ACHN (cell line): ENCODE data around the gene ABCC8.

ENCODE experiments used
- DNase-seq: peaks from one replicate; pipeline ENCODE4 v3.0.0-alpha.2; 2015
- in situ Hi-C: cut with HindIII; loops from 2 replicates; pipeline ENCODE4 v1.10.0; 2017; ENCODE audit warnings: low sequenced_read_pairs, low pct_ligation_motif_present, low pct_unique_long_range_greater_than_20kb

The ABCC8 gene

DNA sequence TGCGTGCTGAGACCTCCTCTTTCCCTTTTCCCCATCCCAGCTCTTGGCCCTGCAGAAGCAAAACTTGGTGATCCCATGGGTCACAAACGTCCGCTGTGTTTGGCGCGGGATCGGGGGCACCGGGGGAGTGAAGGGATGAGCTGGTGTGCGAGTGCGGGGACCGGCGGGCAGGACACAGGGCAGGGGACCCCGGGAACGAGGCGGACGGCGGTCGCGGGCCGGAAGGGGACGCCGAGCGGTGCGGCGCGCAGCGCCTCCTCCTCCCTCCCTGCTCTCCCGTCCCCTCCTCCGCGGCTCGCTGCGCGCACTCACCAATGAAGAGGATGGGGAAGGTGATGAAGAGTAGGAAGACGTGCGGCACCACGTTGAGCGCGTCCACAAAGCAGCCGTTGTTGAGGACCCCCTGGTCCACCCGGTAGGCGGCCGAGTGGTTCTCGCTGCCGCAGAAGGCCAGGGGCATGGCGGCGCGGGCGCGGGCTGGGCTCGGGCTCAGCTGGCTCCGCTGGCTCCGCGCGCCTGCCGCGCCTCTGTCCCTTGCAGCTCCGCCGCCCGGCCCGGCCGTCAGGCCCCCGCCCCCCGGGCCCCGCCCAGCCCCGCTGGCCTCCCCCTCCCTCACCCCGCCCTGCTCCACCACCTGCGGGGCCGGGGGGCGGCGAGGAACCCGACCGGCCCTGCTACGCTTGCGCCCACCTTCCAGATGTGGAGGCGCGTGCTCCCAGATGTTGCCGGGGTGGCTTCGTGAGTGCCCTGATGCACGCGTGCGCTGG lies at the start of gene ABCC8:
ABCC8 (minus strand) TSS at position 529 of the 767 bp plus-strand sequence; CDS start at position 460, 69 bp downstream.
- in situ Hi-C loops = no loop called here
- DNase-seq = no peak

DNA sequence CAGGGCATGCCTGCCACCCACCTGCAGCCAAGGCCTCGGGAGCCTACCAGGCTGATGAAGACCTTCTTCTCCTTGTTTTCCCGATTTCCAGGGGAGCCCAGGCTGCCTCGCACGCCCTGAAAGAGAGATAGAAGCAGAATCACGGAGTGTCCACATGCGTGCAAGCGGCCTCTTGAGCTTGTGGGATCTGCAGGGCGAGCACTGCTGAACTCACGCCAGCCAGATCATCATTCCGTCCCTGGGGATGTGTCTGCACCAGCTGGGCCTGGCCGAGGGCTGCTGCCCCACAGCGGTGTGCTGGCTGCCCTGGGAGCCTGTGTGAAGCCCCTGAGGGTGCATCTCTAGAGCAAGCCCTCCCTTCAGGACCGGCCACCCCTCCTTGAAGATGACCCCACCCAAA lies 49.7 kb upstream of the ABCC8 start:
- DNase-seq = no peak
- in situ Hi-C loops = no loop called here

DNA sequence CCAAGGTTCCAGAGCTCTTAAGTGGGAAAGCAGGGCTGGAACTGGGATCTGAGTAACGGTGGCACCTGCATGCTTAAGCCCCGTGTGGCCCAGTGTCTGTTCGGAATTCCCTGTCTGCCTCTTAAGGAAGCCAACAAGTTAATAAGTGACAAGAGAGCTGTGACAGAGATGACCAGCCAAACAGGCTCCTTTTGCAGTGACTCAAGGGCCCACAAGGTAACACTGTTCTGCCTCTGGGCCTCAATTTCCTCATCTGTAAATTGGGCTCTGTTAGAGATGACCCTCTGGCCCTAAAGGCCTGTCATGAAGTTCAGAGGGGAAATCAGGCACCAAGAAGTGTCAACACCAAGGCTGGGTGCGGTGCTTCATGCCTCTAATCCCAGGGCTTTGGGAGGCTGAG lies 48.9 kb upstream of the ABCC8 start:
- in situ Hi-C loops = no loop called here
- DNase-seq = no peak

DNA sequence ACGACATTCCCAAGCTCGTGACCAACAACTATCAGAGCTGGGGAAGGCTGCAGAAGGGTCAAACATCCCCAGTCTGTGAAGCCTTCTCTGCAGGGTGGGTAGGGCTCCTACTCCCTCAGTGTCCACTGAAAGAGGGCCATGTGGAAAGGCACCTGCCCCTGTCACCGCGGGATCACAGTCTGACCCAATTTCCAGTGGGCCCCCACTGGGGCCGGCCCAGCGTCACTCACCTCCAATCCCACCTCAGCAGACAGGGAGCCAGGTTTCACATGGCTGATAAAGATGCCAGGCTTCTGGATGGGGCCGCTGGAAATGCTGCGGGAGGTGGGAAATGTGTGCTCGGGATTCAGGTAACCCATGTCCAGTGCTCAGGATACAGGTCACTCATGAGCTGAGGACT lies 47.6 kb upstream of the ABCC8 start:
- in situ Hi-C loops = no loop called here

DNA sequence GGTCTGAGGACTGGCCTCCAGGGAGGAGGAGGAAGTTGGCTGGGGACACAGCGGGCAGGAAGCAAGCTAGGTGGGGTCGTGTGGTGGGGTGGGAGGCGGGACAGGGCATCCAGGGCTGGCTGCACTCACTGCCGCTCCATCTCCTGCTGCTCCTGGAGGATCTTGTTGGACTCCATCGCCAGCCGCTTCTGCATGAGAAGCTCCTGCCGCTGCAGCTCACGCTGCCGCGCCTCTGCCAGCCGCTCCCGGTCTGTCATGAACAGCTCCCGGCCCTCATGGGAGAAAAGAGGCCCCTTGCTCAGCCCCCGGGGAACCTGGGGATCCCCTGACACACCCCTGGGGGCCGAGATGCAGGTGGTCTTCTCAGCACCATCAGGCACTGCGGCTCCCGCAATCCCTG lies 46.0 kb upstream of the ABCC8 start:
- in situ Hi-C loops = no loop called here
- no peak for DNase-seq

More for the DNA sequence above, 47.6 kb upstream of the ABCC8 start:
- no peak for DNase-seq

DNA sequence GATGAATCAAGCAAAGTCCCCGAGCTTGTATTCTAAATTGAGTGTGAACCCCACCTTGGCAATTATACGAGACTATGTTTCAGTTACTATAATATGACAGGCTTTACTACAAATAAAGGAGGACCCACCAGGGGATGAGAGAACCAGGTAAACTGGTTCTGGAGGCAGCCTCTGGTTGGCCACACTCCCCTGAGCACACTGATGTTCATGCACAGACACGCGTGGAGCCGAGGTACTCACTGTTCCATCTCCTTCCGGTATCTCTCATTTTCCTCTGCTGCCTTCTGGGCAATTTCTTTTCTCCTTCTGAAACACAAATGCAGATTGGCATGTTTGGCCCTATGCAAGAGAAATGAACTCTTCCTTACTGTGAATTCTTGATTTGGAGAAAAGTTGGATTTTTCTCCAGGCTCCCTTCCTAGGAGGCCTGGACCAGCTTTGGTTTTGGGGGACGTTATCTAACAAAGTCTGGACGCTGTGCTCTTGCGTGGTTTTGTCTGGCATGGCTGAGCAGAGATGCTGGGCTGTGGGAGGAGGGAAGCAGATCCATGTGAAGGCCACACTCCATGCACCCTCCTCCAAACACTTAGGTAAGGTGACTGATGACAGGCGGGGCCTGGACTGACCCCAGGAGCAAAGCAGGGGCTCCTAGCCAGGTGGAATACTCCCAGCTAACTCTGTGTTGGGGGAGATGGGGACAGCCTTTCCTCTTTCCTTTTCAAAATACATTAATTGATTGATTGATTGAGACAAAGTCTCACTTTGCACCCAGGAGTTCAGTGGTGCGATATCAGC lies 44.7 kb upstream of the ABCC8 start:
- in situ Hi-C loops = no loop called here
- no peak for DNase-seq

DNA sequence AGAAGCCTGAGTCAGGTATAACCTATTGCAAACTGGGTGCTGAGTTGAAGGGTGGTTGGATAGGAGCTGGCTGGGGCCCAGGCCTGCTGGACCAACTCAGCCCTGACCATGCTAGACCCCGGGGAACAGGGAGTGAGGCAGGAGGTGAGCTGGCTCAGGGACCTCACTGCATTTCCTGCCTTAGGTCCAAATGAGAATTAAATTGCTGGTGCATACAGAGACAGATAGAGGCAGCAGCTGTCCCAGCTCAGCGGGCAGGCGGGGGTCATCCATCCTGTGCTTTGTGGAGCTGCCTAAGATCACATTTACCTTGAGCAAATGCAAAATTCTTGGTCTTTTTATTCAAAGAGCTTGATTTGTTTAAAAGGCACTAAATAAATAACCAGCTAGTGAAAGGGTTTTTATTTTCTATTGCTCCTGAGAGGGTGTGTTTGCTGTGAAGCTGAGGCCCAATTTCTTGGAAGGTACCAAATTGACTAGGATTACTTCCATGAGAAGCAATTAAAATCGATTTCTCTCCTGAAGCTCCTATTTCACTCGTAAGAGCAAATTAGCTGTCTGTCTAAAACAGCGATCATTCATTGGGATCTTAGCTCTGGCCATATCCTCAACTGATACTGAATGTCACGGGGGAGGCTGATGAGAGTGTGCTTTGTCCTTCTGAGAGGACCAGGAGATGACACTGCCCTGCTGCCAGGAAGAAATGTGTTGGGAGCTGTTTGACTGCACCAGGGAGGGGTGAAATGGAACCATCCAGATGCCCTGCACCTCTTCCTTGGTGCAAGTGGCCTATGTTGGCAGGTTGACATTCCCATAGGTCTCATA lies 42.6 kb upstream of the ABCC8 start:
- in situ Hi-C loops = no loop called here

DNA sequence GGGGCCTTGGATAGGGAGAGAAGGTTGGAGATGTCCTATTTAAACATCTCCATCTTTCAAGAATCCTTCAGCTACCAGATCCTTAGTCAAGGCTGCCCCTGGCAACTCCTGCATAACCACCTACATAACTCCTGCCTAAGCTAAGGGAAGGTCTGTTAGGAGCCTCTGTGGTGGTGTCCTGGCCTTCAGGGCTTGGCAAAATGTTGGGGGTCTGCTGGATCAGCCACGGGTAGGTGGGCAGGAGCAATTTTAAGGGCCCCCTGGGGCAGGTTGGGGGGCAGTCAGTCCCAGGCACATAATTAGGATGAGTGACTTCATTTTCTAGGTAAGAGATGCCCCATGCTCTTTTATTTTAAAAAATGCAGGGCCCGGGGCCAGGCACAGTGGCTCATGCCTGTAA lies 41.7 kb upstream of the ABCC8 start:
- DNase-seq = no peak
- in situ Hi-C loops = no loop called here

More for the DNA sequence above, 42.6 kb upstream of the ABCC8 start:
- no peak for DNase-seq

DNA sequence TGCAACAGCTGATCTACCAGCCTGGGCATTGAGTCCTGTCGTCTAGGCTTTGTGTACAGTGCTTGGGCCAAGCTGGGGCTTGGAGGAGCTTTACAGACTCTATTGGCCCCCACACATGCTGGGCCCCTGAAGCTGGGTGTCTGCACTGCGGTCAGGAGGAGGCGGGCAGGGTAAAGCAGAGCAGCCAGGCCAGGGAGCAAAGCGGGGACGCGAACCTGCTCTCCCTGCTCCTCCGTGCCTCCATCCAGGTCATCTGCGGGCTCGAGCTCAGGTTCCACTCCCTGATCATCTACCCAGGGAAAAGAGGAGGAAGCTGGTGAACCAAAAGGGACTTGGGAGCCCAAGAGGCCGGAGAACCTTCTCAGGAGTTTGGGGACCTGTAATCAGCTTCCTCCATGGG lies 40.5 kb upstream of the ABCC8 start:
- DNase-seq = no peak
- in situ Hi-C loops = no loop called here

DNA sequence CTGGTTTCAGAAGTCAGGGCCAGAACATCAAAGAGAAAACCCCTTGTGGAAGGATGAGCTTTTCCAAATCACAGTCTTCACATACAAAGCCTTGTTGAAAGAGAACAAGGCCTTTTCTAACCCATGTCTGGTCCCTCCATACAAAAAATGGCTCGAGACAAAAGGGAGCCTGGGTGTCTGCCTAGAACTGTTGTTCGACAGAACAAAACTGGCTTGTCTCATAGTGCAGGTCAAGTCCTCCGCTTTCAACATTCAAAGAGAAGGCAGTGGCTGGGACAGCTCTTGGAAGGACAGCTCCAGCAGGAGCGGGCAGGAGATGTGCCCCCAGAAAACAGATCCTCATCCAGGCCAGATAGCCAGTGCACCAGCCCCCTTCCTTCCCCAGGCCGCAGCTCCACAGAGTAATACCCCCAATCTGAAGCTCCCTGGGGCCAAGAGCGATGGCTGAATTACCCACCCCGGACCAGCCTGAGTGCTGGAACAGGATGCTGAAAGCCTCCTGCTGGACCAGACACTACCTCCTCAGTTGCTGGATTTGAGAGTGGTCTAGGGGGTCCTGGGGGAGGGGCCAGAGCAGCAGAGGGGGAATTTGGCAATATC lies 40.0 kb upstream of the ABCC8 start:
- in situ Hi-C loops = no loop called here
- no peak for DNase-seq

DNA sequence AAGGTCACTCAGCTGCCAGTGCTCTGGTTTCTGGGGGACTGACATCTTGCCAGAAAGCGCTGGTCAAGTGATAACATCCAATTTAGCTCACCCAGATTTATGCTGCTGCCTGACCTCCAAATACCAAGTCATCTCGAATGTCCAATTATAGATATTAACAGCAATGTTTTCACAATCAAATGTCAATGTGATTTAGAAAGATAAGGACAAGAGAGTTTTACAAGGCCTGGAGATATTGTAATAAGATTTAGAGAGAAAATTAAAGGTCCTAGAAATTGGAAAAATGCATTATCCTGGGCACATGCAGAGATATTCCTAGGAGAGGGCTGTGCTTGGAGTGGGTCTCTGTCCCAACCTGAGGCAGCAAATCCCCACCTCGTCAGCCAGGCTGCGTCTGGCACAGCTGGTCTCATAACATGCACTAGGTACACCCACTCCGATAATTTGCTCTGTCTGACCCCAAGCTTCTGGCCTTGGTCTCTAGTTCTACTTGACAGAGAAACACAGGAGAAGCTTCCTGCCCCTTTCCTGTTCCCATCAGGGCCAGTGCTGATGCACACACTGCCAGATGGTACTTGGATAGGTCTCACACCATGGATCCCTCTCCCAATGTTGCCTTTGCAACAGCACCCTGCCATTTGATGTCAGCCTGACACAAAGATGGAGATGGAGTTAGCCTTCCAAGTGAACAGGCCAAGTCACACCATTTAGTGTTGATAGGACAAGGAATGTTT lies 39.0 kb upstream of the ABCC8 start:
- DNase-seq = no peak

DNA sequence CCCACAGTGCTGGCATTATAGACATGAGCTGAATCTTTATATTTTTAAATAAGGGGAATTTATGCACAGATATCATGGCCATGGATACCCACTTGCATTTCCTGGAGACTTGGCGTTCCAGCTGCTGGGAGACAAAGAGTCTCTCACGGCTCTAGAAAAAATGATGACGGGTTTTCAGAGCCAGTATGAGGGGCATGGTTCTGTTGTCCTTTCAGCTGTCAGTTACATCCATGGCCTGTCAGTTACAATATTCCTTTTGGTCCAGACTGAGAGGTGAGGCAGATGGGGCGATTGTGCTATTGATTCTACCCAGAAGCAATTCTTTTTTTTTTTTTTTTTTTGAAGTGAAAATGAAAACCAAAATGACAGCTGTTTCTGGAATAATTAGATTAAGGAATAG lies 37.8 kb upstream of the ABCC8 start:
- in situ Hi-C loops = no loop called here
- no peak for DNase-seq

More for the DNA sequence above, 39.0 kb upstream of the ABCC8 start:
- in situ Hi-C loops = no loop called here

DNA sequence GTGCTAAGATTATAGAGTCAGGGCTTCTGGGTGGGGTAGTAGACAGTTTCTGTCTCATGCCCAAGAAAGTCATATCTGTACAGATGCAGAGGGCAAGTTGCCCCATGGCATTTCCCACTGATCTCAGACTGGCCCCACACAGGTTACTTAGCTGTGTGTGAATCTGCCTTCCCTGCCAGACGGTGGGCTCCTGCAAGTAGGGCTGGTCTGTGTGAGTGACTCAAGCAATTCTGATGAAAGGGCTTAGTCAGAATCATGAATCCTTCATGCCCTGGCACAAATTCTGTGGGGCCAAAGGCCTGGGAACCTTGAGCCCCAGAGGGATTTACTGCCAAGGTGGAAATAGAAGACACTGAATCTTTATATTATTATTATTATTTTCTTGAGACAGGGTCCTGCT lies 37.2 kb upstream of the ABCC8 start:
- in situ Hi-C loops = no loop called here
- no peak for DNase-seq

DNA sequence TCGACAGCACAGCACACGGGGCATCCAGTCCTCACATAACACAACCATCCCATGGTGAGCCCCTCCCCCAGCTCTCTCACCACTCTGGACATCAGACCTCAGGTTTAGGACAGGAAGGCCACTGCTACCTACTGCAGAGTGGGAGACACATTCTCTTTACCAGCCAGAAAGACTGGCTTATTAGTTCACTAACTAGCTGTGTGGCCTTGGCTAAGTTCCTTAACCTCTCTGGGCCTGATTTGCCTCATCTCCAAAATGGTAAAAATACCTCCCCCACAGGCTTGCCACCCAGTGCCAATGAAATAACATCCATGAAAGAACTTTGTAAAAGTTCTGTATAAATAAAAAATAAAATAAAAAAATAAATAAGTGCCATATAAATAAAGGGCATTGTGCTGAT lies 35.5 kb upstream of the ABCC8 start:
- in situ Hi-C loops = no loop called here
- no peak for DNase-seq

DNA sequence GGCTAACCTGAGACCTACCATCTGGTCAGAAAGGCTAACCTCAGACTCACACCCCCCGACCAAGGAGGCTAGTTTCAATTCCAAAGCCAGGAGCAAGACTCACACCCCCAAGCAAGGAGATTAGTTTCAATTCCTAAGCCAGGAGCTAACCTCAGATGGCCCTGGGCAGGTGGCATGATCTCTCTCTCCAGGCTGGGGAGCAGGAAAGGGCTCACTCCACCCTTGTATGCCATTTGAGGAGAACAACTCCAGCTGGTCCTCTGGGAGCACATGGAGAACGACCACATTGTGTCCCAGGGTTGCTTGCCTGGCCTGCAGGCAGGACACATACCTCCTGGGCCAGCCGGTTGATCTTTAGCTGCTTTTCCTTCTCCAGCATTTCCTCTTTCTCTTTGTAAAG lies 34.9 kb upstream of the ABCC8 start:
- no peak for DNase-seq
- in situ Hi-C loops = no loop called here

DNA sequence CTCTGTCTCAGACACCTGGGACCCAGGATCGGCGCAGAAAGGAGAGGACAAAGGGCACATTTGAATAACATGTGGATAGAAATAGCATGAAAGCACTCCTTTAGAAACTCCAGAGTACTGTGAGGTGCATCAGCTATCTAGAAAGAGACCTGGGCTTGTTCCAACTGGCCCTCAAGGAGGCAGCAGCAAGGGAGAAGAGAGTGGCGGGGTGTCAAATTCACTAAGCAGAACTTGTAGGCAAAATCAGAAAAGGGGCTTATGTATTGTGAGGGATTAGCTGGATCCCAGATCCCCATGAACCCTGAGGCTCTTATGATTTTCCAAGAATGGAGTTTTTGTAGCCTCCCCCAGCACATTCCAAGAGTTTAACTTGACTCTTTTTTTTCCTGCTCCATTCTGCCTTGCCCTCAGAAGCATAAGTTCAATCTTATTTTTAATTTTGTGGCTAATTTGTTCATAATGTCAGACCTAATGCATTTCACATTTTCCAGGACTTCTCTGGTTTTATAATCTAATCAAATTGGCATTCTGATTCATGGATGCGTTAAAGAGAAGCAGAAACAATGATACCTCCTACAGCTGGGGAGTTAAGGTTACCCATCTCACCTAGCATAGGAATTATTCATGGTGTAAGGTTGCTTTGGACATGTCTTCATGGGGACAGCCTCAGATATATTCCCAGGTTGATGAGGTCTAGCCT lies 34.0 kb upstream of the ABCC8 start:
- DNase-seq = no peak
- in situ Hi-C loops = no loop called here

DNA sequence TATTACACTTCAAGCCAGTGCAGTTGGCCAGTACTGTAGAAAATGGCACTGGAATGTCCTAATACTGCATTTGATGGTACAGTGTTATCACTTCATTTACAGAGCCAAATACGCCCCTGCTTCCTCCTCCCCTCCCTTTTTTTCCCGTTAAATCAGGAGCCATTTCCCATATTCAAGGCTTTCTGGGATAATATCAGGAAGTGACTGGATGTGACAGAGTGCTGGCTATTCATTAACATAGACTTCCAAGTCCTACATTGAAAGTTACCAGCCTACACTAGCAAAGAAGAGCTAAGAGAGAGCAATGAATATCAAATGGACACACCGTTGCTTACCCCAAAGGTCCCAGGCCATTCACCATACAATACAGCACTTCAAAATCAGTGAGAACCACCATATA lies 32.1 kb upstream of the ABCC8 start:
- DNase-seq = peak; percentile 42
- in situ Hi-C loops = no loop called here

DNA sequence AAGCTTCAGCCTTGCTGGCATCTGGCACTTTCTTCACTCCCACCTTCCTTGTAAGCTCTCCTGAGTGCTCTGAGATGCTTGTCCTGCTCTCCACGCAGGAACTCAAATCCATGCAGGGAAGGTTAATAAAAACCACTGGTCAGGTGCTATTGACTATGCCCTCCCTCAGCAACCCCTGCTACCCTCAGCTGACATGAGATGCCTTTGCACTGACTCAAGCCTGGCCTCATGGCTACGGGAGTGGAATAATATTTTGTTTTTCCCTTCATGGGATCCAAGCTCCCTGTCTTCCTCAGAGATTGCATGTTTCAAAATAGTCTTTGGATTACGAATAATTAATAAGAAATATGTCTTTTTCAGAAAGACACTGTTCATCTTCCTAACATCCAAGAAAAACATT lies 31.7 kb upstream of the ABCC8 start:
- peak; percentile 72 for DNase-seq
- in situ Hi-C loops = no loop called here
